Effector memory CD4-positive, alpha-beta T cell (primary cell): Measurements from ENCODE around the gene NOBOX.

Source experiments
- DNase-seq, 3 donors: peaks; one replicate each; pipeline ENCODE4 v3.0.0-alpha.2; 2020
- H3K27ac ChIP-seq: 2 replicates; pipeline ENCODE4 v1.7.0; 2013; ENCODE audit warnings: mild to moderate bottlenecking, low read length, moderate library complexity; ENCODE audit not compliant: insufficient read depth, poor library complexity, severe bottlenecking
- H3K27me3 ChIP-seq: replicated peaks from 2 replicates; pipeline ENCODE4 v1.7.0; 2013; ENCODE audit warnings: mild to moderate bottlenecking, low read length; ENCODE audit not compliant: insufficient read depth, control insufficient read depth, poor library complexity, severe bottlenecking
- H3K36me3 ChIP-seq: 2 replicates; pipeline ENCODE4 v1.7.0; 2013; ENCODE audit warnings: mild to moderate bottlenecking, low read length, moderate library complexity; ENCODE audit not compliant: control insufficient read depth, insufficient read depth
- H3K4me1 ChIP-seq: 2 replicates; pipeline ENCODE4 v1.7.0; 2013; ENCODE audit warnings: low read length, mild to moderate bottlenecking; ENCODE audit not compliant: control insufficient read depth, insufficient read depth, poor library complexity, severe bottlenecking
- H3K4me3 ChIP-seq: 2 replicates; pipeline ENCODE4 v1.7.0; 2013; ENCODE audit warnings: low read length, low read depth, mild to moderate bottlenecking; ENCODE audit not compliant: insufficient read depth, poor library complexity, severe bottlenecking
- H3K9me3 ChIP-seq: 2 replicates; pipeline ENCODE4 v1.7.0; 2013; ENCODE audit warnings: mild to moderate bottlenecking, low read length, moderate library complexity; ENCODE audit not compliant: control insufficient read depth

Gene NOBOX

GRCh38 chr7:144416341-144416740 is 12.8 kb upstream of the NOBOX start:
- no peak overlapping the region for H3K27ac ChIP-seq
- no peak for DNase-seq
- H3K36me3 ChIP-seq = no peaks in the 10 kb centered on the region
- no peak overlapping the region for H3K4me3 ChIP-seq
- H3K4me1 ChIP-seq = no peaks in the 10 kb centered on the region
- H3K9me3 ChIP-seq = no peaks in the 10 kb centered on the region
- H3K27me3 ChIP-seq = no peaks in the 10 kb centered on the region

GRCh38 chr7:144415858-144416257 is 12.4 kb upstream of the NOBOX start:
- Histone ChIP-seq H3K27me3 (no peaks in the 10 kb centered on the region), H3K4me3 (no peak overlapping the region), H3K9me3 (no peaks in the 10 kb centered on the region), H3K4me1 (no peaks in the 10 kb centered on the region), H3K36me3 (no peaks in the 10 kb centered on the region), H3K27ac (no peak overlapping the region)
- no peak for DNase-seq

- Histone ChIP-seq H3K27ac (peak overlapping the region; percentile 2), H3K9me3 (no peaks in the 10 kb centered on the region), H3K27me3 (no peaks in the 10 kb centered on the region), H3K36me3 (no peaks in the 10 kb centered on the region), H3K4me3 (no peak overlapping the region), H3K4me1 (no peaks in the 10 kb centered on the region)
- DNase-seq = no peak
These were observed 11.3 kb upstream of the NOBOX start for GRCh38 chr7:144414815-144415214.

- Histone ChIP-seq H3K36me3 (no peaks in the 10 kb centered on the region), H3K9me3 (no peaks in the 10 kb centered on the region), H3K4me1 (no peaks in the 10 kb centered on the region), H3K27me3 (no peaks in the 10 kb centered on the region), H3K4me3 (no peak overlapping the region), H3K27ac (no peak overlapping the region)
- DNase-seq = no peak
These were observed 6.9 kb upstream of the NOBOX start for GRCh38 chr7:144410441-144410840.

DNA sequence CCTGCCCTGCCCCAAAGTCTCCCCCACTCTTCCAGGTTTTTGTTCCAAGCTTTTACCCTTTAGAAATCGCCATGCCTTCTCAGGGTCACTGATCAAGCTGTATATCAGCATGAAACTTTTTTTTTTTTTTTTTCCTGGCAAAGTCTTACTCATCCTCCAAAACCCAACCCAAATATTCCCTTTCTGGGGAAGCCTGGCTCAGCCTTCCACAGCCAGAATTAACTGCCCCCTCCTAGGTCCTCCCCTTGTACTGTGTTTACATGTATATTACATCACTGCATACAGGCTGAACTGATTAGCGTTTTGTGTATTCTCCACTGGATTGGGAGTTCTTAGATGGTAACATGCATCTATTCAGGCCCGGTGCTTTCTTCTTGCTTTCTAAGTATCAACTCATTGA is 4.6 kb upstream of the NOBOX start:
- no peak for DNase-seq
- Histone ChIP-seq H3K27ac (no peak overlapping the region), H3K4me3 (no peak overlapping the region), H3K9me3 (no peaks in the 10 kb centered on the region), H3K4me1 (no peaks in the 10 kb centered on the region), H3K36me3 (no peaks in the 10 kb centered on the region), H3K27me3 (no peaks in the 10 kb centered on the region)

- H3K4me1 ChIP-seq = no peaks in the 10 kb centered on the region
- H3K36me3 ChIP-seq = no peaks in the 10 kb centered on the region
- H3K9me3 ChIP-seq = no peaks in the 10 kb centered on the region
- DNase-seq = no peak
- H3K27me3 ChIP-seq = no peaks in the 10 kb centered on the region
- H3K27ac ChIP-seq = no peak overlapping the region
- no peak overlapping the region for H3K4me3 ChIP-seq
These were observed 3.9 kb upstream of the NOBOX start for GRCh38 chr7:144407266-144407931.

DNA sequence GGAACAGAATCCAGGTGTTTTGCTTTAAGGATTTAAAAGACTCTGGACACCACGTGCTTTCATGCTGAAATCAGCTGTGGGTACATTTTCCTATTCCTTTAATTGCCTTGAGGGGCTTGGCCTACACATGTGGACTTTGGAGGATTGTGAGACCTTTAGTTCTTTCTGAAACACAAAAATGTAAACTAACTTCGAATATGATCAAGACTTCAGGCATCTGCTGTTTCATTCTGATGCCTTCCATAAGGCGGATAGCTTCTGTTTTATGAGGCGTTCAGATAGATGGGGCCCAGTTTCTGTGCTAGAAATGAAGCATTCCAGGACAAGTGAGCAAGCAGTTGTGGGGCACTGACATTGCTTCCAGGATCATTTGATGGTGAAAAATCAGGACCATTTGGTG is 1.5 kb upstream of the NOBOX start:
- no peak overlapping the region for H3K27ac ChIP-seq
- H3K36me3 ChIP-seq = no peaks in the 10 kb centered on the region
- no peaks in the 10 kb centered on the region for H3K27me3 ChIP-seq
- H3K4me1 ChIP-seq = no peaks in the 10 kb centered on the region
- H3K4me3 ChIP-seq = no peak overlapping the region
- DNase-seq = no peak
- no peaks in the 10 kb centered on the region for H3K9me3 ChIP-seq

DNA sequence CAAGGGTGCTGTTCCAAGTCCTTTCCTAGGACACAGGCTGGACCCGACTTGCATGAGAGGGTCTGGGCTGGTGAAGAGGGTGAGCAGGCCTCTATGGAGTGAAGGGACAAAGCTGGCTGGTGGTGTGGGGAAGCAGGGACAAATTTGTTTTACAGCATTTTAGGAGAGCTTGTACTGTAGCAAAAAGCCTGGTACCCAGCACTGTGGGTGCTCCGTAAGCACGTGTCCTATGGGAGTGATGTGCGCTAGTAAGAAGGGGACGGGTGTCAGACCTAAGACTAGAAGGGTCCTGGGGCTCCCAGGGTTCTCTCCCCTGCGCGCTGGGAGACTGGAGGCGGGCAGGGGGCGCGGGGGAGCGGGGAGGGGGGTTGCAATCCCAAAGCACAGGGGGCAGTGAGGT is 391 bp downstream of the NOBOX start:
- H3K27me3 ChIP-seq = no peaks in the 10 kb centered on the region
- H3K4me1 ChIP-seq = no peaks in the 10 kb centered on the region
- no peak for DNase-seq
- H3K4me3 ChIP-seq = no peak overlapping the region
- no peaks in the 10 kb centered on the region for H3K9me3 ChIP-seq
- H3K36me3 ChIP-seq = no peaks in the 10 kb centered on the region
- no peak overlapping the region for H3K27ac ChIP-seq

- H3K4me3 ChIP-seq = no peak overlapping the region
- DNase-seq = no peak
- no peaks in the 10 kb centered on the region for H3K4me1 ChIP-seq
- H3K36me3 ChIP-seq = no peaks in the 10 kb centered on the region
- no peaks in the 10 kb centered on the region for H3K27me3 ChIP-seq
- H3K9me3 ChIP-seq = no peaks in the 10 kb centered on the region
- no peak overlapping the region for H3K27ac ChIP-seq
These were observed 2.0 kb downstream of the NOBOX start for GRCh38 chr7:144401490-144401889.

GRCh38 chr7:144399946-144400345 is 3.5 kb downstream of the NOBOX start:
- Histone ChIP-seq H3K4me1 (no peaks in the 10 kb centered on the region), H3K27me3 (no peaks in the 10 kb centered on the region), H3K4me3 (no peak overlapping the region), H3K27ac (no peak overlapping the region), H3K36me3 (no peaks in the 10 kb centered on the region), H3K9me3 (no peaks in the 10 kb centered on the region)
- no peak for DNase-seq
